ENCODE data around the gene AJAP1.

- no peak for TF ChIP-seq CTCF (IDR thresholded peaks at IDR 0.05)
- TF ChIP-seq POLR2A (IDR thresholded peaks at IDR 0.05) = no peak
These were observed 91.2 kb downstream of the AJAP1 start for GRCh38 chr1:4745560-4745959.

All from esophagus squamous epithelium (tissue), 4 donors.